Endothelial cell of umbilical vein (primary cell): ENCODE results near the gene CAMK2B. TPM values are rescaled to one million over a fixed set of nuclear protein-coding genes. Genes with fewer than 3 reads are reported as not detected.

Experiments used
- BruUV-seq: library from RNA; stranded (reverse); fragments of 400-500 nt; replicated peaks from 2 replicates; lab custom pipeline; 2021; lab: Mats Ljungman, UMichigan
- CTCF ChIA-PET: fragments of 300-600, 350-600 bp; sonication (Branson Sonifier 250); formaldehyde crosslinking; loops from one replicate; lab custom pipeline; 2021; ENCODE audit warnings: antibody characterized with exemption, inconsistent platforms; lab: Charles Lee
- POLR2A ChIA-PET: fragments of 300-600, 350-600 bp; sonication (Branson Sonifier 250); formaldehyde crosslinking; loops from one replicate; lab custom pipeline; 2021; ENCODE audit warnings: antibody characterized with exemption, inconsistent platforms; lab: Charles Lee
- DNase-seq: peaks from one replicate; pipeline ENCODE4 v3.0.0-alpha.2; 2011; ENCODE audit warnings: low read depth, low spot score
- FAIRE-seq: peaks from 2 replicates; lab custom pipeline; 2011; peaks lifted over from hg19 to GRCh38; lab: Jason Lieb, UNC
- H2AFZ ChIP-seq: 2 replicates; pipeline ENCODE4 v1.6.0; 2012; ENCODE audit warnings: low read depth, low read length, control low read depth, inconsistent platforms
- H3K27ac ChIP-seq: 2 replicates; pipeline ENCODE4 v1.5.1; 2011; ENCODE audit warnings: low read depth, mild to moderate bottlenecking, control low read depth, low read length, moderate library complexity; ENCODE audit not compliant: insufficient read depth
- H3K27me3 ChIP-seq, 2 experiments: 2 replicates each; pipeline versions ENCODE4 v1.6.0 to v1.6.1; 2011; ENCODE audit warnings: low read length in 2 of 2, mixed read lengths in 1 of 2; ENCODE audit not compliant: control insufficient read depth in 2 of 2, insufficient read depth in 2 of 2
- H3K36me3 ChIP-seq, 2 experiments: 2 replicates in 1 of 2; 3 replicates in 1 of 2; pipeline ENCODE4 v1.5.1; 2011; ENCODE audit warnings: low read length in 2 of 2, mild to moderate bottlenecking in 1 of 2, moderate library complexity in 1 of 2; ENCODE audit not compliant: control insufficient read depth in 2 of 2, insufficient read depth in 2 of 2; ENCODE audit errors: extremely low read depth in 1 of 2
- H3K4me1 ChIP-seq: 3 replicates; pipeline ENCODE4 v1.5.1; 2011; ENCODE audit warnings: mild to moderate bottlenecking, low read length; ENCODE audit not compliant: control insufficient read depth, insufficient read depth; ENCODE audit errors: extremely low read depth
- H3K4me2 ChIP-seq: 2 replicates; pipeline ENCODE4 v1.6.1; 2011; ENCODE audit warnings: low read length, control low read depth, mixed read lengths; ENCODE audit not compliant: insufficient read depth
- H3K4me3 ChIP-seq, 3 experiments: fragments of 200-600 bp in 1 of 3; sonication (generic), shearing (Covaris generic) in 1 of 3; replicated peaks in 1 of 3; 2 replicates each; pipeline ENCODE4 v1.5.1; 2011 to 2016; ENCODE audit warnings: control low read depth in 3 of 3, low read length in 3 of 3, mild to moderate bottlenecking in 2 of 3, inconsistent platforms in 1 of 3, low read depth in 1 of 3, moderate library complexity in 1 of 3; ENCODE audit not compliant: insufficient read depth in 1 of 3
- H3K79me2 ChIP-seq: 2 replicates; pipeline ENCODE4 v1.6.0; 2012; ENCODE audit warnings: low read length, inconsistent platforms; ENCODE audit not compliant: control insufficient read depth, insufficient read depth
- H3K9ac ChIP-seq: replicated peaks from 2 replicates; pipeline ENCODE3; 2011; ENCODE audit warnings: low read length, control low read depth; ENCODE audit not compliant: insufficient read depth; ENCODE audit errors: extremely low read depth
- H3K9me1 ChIP-seq: replicated peaks from 3 replicates; pipeline ENCODE4 v1.6.0; 2011; ENCODE audit warnings: mild to moderate bottlenecking, low read length; ENCODE audit not compliant: control insufficient read depth, insufficient read depth; ENCODE audit errors: extremely low read depth
- H3K9me3 ChIP-seq: replicated peaks from 2 replicates; pipeline ENCODE4 v1.5.1; 2012; ENCODE audit warnings: low read length, inconsistent platforms; ENCODE audit not compliant: control insufficient read depth, insufficient read depth
- H4K20me1 ChIP-seq: replicated peaks from 2 replicates; pipeline ENCODE3; 2011; ENCODE audit warnings: mild to moderate bottlenecking, low read length; ENCODE audit not compliant: control insufficient read depth, insufficient read depth; ENCODE audit errors: extremely low read depth
- CTCF ChIP-seq, 2 donors: IDR thresholded peaks; 1 replicate in 1 of 2; 2 replicates in 1 of 2; pipeline ENCODE4 v1.5.1; 2011; ENCODE audit warnings: low read length in 2 of 2, mild to moderate bottlenecking in 2 of 2, moderate library complexity in 2 of 2, control low read depth in 1 of 2, inconsistent platforms in 1 of 2, low read depth in 1 of 2; ENCODE audit not compliant: insufficient read depth in 1 of 2; ENCODE audit errors: extremely low read depth in 1 of 2
- EZH2 ChIP-seq: IDR thresholded peaks from 2 replicates; pipeline ENCODE4 v1.6.1; 2012; ENCODE audit warnings: borderline replicate concordance, low read depth, mild to moderate bottlenecking, moderate library complexity, low read length, inconsistent platforms; ENCODE audit not compliant: severe bottlenecking
- FOS ChIP-seq: IDR thresholded peaks from 2 replicates; pipeline ENCODE4 v1.6.1; 2011; ENCODE audit warnings: mild to moderate bottlenecking, low read length, moderate library complexity, borderline replicate concordance; ENCODE audit not compliant: insufficient read depth
- GATA2 ChIP-seq: IDR thresholded peaks from 2 replicates; pipeline ENCODE4 v1.7.0; 2011; ENCODE audit warnings: low read depth, mild to moderate bottlenecking, moderate library complexity, mixed read lengths, low read length; ENCODE audit not compliant: insufficient read length, insufficient read depth
- JUN ChIP-seq: IDR thresholded peaks from 2 replicates; pipeline ENCODE4 v1.6.1; 2011; ENCODE audit warnings: borderline replicate concordance, low read depth; ENCODE audit not compliant: insufficient read length, insufficient read depth
- MAX ChIP-seq: IDR thresholded peaks from 2 replicates; pipeline ENCODE4 v1.6.1; 2011; ENCODE audit not compliant: insufficient read depth, insufficient read length
- MYC ChIP-seq: IDR thresholded peaks from one replicate; pipeline ENCODE4 v1.6.1; 2011; ENCODE audit warnings: mild to moderate bottlenecking, low read depth, low read length
- POLR2A ChIP-seq: IDR thresholded peaks from 2 replicates; pipeline ENCODE4 v1.6.1; 2012; ENCODE audit warnings: low read depth, mild to moderate bottlenecking, control low read depth, low read length
- POLR2AphosphoS5 ChIP-seq: IDR thresholded peaks from 2 replicates; pipeline ENCODE4 v1.6.1; 2012; ENCODE audit warnings: low read depth, mild to moderate bottlenecking, control low read depth, low read length, moderate library complexity; ENCODE audit not compliant: insufficient read depth
- dilution Hi-C: fragments of 300-500 bp; cut with MboI; formaldehyde crosslinking; loops from one replicate; pipeline ENCODE4 v1.15.0; 2019; ENCODE audit warnings: low sequenced_read_pairs; ENCODE audit not compliant: extremely low pct_ligation_motif_present
- intact Hi-C: fragments of 100-400 bp; cut with micrococcal nuclease; formaldehyde crosslinking; loops from one replicate; pipeline ENCODE4 v1.10.0; 2022
- polyA plus RNA-seq, 4 experiments: library from polyadenylated mRNA; depleted of rRNA in 3 of 4; stranded (reverse) in 3 of 4; unstranded in 1 of 4; fragments of >200 nt; gene quantifications; 2 replicates each; pipeline versions ENCODE4 v1.2.1 to v1.2.3, GENCODE V29; 2011 to 2012; ENCODE audit warnings: missing spikeins in 1 of 4
- total RNA-seq: library from RNA; stranded (reverse); gene quantifications from 2 replicates; pipeline ENCODE4 v1.2.3, GENCODE V29; 2021

Gene CAMK2B
- total and polyA plus RNA-seq, 2 donors (not counting 3 experiments of a cell fraction or from before 2014, with no cell fraction given): 0.57 to 1.6 TPM

GRCh38 chr7:44313621-44314031 is 11.8 kb downstream of the CAMK2B start:
- Histone ChIP-seq H3K4me3 (no peak overlapping the region), H3K4me2 (no peak overlapping the region), H3K27me3 (peaks cover 0 to 12% of the 10 kb centered on the region in 2 experiments), H3K9me3 (no peaks in the 10 kb centered on the region), H3K79me2 (no peaks in the 10 kb centered on the region), H3K27ac (no peak overlapping the region), H3K9ac (no peak overlapping the region), H3K4me1 (peaks cover 9% of the 10 kb centered on the region), H4K20me1 (no peaks in the 10 kb centered on the region), H3K9me1 (no peaks in the 10 kb centered on the region), H2AFZ (no peak overlapping the region), H3K36me3 (no peaks in the 10 kb centered on the region)
- POLR2A ChIA-PET: no interaction called here
- intact Hi-C loops (no loop called here), dilution Hi-C loops (no loop called here)
- DNase-seq (no peak), FAIRE-seq (no peak)
- no peak for TF ChIP-seq FOS
- no peak for TF ChIP-seq CTCF (IDR thresholded peaks at IDR 0.05; ENCODE audit: extremely low read depth in 1 of 2, insufficient read depth in 1 of 2, low read depth in 1 of 2, low read length in 2 of 2)
- CTCF ChIA-PET: interaction anchor here (1.2 kb wide), 1 partner anchor 73 kb away, joined by 5 read pairs; no protein-coding TSS in a partner anchor
- BruUV-seq: no TSS peak

GRCh38 chr7:44313016-44313415 is 12.4 kb downstream of the CAMK2B start:
- no peak for FAIRE-seq
- POLR2A ChIA-PET: no interaction called here
- H3K36me3 ChIP-seq: no peaks in the 10 kb centered on the region
- H2AFZ ChIP-seq: no peak overlapping the region
- H3K27me3 ChIP-seq: peaks cover 0 to 12% of the 10 kb centered on the region in 2 experiments
- H3K9me1 ChIP-seq: no peaks in the 10 kb centered on the region
- H3K79me2 ChIP-seq: no peaks in the 10 kb centered on the region
- DNase-seq: no peak
- H3K4me3 ChIP-seq: no peak overlapping the region
- no peaks in the 10 kb centered on the region for H3K9me3 ChIP-seq
- H3K9ac ChIP-seq: no peak overlapping the region
- no peak overlapping the region for H3K4me2 ChIP-seq
- H3K27ac ChIP-seq: no peak overlapping the region
- CTCF ChIA-PET: interaction anchor here (1.2 kb wide), 1 partner anchor 72 kb away, joined by 5 read pairs; no protein-coding TSS in a partner anchor
- intact Hi-C loops: no loop called here
- no TSS peak for BruUV-seq
- dilution Hi-C loops: no loop called here
- TF ChIP-seq POLR2A: no peak
- TF ChIP-seq EZH2: no peak
- no peak for TF ChIP-seq MAX
- TF ChIP-seq CTCF (IDR thresholded peaks at IDR 0.05; ENCODE audit: extremely low read depth in 1 of 2, insufficient read depth in 1 of 2, low read depth in 1 of 2, low read length in 2 of 2): no peak
- no peak for TF ChIP-seq JUN
- TF ChIP-seq MYC: no peak
- no peak for TF ChIP-seq GATA2
- TF ChIP-seq FOS: no peak
- no peak for TF ChIP-seq POLR2AphosphoS5
- no peaks in the 10 kb centered on the region for H4K20me1 ChIP-seq
- peaks cover 9% of the 10 kb centered on the region for H3K4me1 ChIP-seq
